ENCODE results near the gene CARS1.

Gene CARS1

GRCh38 chr11:2951231-2952110 lies 105.8 kb downstream of the CARS1 start:
- peaks cover 86% of the 10 kb centered on the region for H3K36me3 Mint-ChIP-seq (ENCODE audit: low read depth)
- H3K27me3 Mint-ChIP-seq (ENCODE audit: low read depth): no peaks in the 10 kb centered on the region
- H3K4me1 Mint-ChIP-seq: peaks cover 16% of the 10 kb centered on the region
- H3K9me3 Mint-ChIP-seq: no peaks in the 10 kb centered on the region
- TF ChIP-seq CTCF (IDR thresholded peaks at IDR 0.05; ENCODE audit: unreplicated experiment in 3 of 3): no peak
- no peak overlapping the region for H3K27ac Mint-ChIP-seq
- H3K4me3 Mint-ChIP-seq: no peak overlapping the region
